IPS-NIHi11 (cell line): Measurements from ENCODE around the gene HPSE2.
"Not testable (repeated sequence)": the region's sequence is repeated elsewhere in the genome, so short reads cannot be mapped to it uniquely, and the experiment has no call there.

Experiments
- DNase-seq: peaks from one replicate; pipeline ENCODE4 v3.0.0; 2012; ENCODE audit warnings: mixed read lengths, low spot score

Gene HPSE2

DNA sequence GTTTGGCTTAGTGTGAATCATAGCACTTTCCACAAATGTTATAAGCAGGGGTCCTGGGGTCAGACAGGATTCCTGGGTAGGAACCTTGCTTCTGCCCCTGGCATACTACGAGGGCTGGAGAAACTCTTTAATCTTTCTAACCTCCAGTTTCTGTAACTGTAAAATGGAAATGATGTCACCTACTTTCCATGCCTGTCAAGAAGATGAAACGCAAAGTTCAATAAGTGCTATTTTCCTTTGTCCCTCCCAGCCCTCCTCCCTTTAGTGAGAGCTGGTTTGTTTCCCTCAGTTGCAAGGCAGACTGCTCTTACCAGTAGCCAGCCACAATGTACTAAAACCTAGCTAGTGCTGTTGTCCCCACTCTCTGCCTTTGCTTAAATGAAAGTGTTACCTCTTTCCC lies 671.8 kb downstream of the HPSE2 start:
- DNase-seq = no peak

DNA sequence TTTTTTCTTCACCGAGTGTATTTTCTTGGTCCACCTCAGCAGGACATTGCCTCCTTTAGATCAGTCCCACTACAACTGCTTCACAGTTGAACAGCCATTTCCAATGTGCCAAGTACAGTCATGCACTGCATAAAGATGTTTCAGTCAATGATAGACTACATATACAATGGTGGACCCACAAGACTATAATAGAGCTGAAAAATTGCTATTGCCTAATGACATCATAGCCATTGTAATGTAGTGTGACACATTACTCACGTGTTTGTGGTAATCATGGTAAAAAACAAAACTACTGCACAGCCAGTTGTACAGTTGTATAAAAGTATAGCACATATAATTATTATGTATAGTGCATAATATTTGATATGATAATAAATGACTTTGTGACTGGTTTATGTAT lies 675.1 kb downstream of the HPSE2 start:
- DNase-seq = no peak

DNA sequence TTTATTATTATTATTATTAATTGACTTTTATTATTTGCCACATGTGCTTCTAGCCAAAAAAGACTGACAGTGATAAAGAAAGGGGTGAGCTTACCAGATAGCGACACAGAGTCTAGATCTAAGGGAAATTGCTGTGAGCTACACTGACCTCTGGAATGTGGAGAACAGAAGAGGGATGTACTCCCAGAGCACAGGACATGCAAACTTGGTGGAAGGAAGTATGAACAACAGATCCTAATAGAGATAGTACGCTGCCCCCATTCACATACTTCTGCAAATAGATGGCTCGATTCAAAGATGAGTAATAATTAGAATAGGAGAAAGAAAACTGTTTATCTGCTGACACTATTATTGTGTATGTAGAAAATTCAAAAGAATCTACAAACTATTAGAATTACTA lies 679.6 kb downstream of the HPSE2 start:
- no peak for DNase-seq

DNA sequence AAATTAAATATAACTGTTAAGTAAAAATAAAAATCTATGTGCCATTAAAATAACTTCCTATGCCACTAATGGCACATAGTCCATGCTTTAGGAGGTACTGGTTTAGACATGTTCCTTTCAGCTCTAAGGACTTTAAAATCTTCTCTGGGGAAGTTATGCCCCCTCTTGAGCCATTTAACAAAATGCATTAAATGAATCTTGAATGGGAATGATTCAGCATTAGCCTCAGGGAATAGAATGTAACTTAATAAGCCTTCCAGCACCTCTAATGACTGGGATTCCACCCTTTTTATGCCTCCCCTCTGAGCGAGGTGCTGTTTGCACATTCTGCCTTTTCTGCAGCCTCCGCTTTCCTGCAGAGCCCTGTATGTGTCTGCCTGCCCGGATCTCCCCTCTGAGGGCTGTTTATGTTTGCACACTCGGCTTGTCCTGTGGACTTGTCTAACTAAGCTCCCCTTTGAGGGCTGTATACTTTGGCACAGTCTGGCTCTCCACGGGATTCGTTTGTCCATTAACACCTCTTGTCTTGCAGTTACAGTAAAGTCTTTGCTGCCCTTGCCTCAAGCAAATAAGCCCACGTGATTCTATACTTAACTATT lies 680.5 kb downstream of the HPSE2 start:
- no peak for DNase-seq

DNA sequence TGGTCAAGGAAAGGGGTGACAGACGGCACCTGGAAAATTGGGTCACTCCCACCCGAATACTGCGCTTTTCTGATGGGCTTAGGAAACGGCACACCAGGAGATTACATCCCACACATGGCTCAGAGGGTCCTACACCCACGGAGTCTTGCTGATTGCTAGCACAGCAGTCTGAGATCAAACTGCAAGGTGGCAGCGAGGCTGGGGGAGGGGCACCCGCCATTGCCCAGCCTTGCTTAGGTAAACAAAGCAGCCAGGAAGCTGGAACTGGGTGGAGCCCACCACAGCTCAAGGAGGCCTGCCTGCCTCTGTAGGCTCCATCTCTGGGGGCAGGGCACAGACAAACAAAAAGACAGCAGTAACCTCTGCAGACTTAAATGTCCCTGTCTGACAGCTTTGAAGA lies 694.1 kb downstream of the HPSE2 start:
- DNase-seq = not testable (repeated sequence)

DNA sequence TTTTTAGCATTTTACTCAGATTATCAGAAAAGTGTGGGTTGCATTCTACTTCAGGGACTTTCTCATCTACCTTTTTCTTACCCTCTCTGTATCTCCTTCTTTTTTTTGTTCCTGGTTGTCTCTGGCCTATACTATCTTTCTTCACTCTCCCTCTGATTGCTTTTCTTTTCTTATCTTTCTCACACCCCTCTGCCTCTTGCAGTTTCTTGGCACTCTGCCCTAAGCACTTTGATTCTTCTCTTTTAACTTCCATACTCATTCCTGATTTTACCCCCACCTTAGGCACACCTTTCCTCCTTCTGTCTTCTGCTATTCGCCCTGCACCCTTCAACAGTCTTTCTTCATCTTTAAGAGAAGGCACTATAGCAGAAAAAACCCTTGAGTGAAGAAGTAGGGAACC lies 696.1 kb downstream of the HPSE2 start:
- no peak for DNase-seq

DNA sequence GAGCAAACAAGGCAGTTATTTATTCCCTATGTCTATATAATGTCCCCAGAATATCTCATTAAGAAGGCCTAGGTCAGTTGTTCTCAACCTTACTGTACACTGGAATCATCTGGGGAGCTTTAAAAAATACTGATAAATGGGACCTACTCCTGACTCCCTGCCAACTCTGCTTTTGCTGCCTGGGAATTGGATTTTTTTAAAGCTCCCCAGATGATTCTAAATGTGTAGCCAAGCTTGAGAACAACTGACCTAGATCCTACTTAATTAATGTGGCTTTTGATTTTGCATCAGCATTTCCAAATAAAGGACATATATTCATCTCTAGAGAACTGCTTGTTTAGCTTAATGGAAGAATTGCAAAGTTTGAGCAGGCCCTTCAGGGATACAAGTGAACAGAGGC lies 697.2 kb downstream of the HPSE2 start:
- no peak for DNase-seq

DNA sequence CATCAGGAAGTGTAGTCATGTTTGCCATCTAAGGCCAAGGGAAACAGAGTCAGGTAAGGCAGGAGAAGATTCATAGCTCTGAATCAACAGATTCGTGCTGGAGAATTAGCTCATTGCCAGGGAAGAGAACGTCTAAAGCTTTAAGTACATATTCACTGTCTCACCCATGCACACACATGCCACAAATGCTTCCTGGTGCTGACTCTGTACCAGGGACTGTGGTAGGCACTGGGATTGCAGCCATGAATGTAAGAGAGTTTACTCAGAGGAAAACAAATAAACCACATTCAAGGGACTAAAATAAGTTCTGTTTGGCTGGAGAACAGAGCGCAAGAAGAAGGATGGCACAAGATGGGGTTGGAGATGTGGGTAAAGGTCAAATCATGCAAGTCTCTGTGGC lies 699.1 kb downstream of the HPSE2 start:
- DNase-seq = no peak

DNA sequence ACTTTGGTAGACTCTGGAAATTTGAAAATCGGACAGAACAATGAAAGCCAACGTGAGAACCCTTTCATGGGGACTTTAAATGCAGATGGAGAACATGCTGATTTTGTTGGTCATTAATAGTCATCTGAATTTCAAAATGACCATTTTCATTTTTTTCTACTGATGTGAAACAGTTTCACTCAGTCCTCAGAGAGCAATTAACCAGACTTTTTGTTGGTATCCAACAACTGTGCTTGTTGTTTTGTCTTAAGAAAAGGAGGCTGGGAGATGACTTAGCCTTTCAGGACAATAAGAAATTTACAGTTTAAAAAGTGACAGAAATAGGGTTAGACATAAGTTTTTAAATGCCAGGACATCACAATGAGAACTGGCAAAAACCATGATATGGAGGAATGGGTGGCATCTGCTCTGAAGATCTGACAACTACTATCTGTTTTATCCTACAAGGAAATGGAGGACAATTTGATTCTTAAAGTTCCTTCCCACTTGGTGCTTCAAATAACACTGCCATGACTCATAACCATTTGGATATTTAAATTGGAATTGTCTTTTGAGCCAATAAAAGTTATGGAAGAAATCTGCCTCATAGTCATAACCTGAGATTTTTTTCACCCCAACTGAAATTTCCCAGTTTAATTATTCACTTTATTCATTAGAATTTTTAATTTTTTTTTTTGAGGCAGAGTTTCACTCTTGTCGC lies 701.8 kb downstream of the HPSE2 start:
- DNase-seq = no peak

DNA sequence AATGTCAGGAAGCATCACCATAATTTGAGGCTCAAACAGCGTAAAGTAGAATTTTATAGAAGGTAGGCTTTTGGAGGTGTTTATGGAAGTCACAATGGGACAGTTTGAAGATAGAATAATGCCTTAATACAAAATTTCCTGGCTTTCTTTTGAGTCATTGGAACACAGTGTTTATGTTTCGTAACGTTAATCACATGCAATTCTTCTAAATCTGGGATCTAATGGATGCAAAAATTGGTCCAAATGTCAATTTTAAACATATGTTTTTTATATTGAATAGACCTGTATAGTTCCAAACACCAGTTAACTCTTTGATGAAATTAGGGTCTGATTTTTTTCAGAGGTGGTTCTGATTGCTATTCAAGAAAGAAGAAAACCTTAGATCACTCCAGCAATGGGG lies 702.4 kb downstream of the HPSE2 start:
- DNase-seq = no peak

DNA sequence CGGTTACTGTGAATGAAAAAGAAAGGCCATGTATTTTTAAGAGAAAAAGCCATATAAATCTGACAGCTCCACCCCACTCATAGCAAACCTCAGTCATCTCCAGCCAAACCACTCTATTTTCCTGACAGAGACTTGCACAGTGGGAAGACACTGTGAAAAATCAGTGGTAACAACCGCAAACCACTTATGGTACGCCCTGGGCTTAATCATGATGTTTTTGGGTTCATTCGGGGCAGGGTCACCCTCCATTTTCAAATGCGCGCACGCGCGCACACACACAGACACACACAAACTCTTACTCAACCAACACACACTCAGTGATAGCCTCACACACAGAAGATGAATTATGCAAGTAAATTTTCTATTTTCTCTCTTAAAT lies 706.9 kb downstream of the HPSE2 start:
- DNase-seq = no peak

DNA sequence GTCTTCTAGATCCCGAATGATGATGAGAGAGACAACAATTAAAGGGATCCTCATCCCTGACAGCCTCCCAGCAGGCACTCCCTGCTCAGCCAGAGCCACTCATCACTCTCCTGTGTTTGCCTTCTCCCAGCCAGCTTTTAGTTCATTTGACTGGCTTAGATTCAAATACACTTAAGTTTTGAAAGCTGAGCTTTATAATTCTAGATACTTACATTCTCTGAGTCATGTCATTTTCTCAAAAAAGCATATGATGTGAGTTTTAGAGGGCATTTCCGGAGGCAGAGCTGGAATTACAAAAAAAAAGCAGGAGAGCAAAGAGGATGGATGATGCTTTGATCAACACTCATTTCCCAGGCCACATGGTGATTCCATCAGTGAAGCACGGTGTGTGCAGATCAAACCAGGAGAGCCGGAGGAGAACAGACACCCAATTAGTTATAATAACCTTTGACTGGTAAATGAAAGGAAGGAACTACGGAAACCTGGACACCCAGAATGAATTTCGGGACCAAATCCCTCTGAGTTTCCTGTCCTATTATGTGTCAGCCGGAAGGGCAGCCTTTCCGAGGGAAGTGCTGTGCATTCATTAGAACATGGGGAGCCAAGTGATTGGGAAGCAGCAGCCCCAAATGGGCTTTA lies 707.4 kb downstream of the HPSE2 start:
- DNase-seq = no peak

DNA sequence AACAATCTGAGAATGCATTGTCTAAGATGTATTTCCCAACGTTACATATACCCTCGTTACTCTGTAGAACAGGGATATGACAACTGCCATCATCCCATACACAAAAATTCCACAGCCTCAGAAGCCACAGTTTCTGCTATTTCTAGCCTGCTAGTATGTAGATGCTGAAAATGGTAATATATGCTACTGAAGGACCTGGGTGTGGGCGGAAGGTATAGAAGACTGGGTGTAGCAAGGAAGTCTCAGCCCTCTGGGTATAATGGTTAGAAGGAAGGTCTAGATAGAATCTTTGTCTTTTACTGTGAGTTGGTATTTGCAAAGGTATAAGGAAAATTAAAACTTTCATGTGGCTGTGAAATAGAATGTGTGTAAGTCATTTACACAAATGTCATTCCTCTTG lies 709.7 kb downstream of the HPSE2 start:
- no peak for DNase-seq

DNA sequence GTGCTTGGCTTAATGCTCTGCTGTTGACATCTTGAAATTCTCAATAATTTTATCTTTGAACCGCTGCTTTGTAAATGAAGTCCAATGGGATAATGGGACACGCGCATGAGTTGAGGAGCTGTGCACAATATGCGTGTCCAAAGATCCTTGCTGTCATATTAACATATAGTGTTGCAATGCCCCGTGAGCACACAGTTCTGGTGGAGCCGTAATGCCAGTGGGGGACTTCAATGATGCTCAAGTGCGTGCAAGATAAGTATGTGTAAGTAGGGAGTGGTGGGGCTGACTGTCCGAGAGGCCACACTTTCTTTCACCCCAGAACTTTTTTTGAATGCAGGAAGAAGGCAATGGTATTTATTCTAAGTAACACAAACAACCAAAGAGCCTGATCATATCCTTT lies 711.5 kb downstream of the HPSE2 start:
- no peak for DNase-seq

DNA sequence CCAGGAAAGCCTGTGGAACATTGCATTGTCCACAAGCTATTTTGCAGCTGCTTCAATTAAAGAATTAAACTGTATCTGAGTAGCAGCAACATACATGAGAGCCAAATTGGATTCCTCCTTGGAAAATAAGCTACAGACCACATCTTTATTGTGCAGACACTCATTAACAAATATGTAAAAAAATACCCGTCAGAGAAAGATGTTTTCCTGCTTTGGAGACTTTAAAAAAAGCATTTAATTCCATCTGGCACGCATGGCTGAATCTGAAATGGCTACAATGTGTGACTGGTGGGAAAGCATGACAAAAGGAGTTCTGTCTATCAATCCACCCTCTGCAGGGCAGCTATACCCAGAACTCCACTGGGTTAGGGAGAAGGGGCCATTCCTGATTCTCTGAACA lies 715.8 kb downstream of the HPSE2 start:
- no peak for DNase-seq

DNA sequence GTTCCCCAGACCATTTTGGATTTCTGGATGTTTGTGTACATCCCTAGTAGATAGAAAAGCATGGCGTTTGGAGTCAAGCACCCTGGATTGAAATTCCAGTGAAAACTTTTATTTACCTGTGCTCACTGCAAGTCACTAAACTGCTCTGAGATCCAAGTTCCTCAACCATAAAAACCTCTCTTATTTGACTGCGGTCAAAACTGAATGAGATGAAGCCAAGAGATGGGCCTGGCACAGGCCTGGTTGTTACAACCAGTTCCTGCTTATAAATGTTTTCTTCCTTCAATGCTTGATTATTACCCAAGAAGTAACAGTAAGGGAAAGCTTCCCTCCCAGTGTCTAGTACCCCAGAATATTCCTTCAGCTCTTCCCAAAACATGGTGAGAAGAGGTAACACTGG lies 718.0 kb downstream of the HPSE2 start:
- DNase-seq = no peak

DNA sequence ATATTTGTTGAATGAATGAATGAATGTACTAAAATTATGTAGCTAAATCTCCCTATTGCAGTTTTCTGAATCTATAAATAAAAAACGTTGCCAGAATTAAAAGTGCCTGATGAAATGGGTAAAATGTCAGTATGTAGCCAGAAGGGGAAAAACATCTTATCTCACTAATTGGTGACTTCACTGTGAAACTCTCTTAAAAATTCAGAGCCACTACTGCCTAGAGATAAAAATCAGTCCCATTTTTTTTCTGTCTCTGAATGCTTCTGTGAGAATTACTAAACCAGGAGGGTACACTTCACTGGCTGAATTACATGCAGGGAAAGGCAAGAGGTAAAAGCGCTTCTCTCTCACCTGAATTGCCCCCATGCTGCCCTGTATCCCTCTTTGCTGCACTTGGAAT lies 719.3 kb downstream of the HPSE2 start:
- no peak for DNase-seq

DNA sequence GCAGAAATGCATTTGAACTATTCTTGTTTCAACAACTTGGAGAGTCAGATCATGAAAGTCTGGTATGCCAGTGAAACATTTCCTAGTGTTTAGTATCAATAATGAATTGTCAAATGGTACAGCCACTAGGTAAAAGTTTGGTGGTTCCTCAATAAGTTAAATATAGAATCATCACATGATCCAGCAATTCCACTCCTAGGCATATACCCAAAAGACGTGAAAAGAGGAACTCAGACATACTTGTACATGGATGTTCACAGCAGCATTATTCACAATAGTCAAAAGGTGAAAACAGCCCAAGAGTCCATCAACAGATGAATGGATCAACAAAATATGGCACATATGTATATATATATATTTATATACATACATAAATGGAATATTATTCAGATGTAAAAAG lies 721.9 kb downstream of the HPSE2 start:
- no peak for DNase-seq

DNA sequence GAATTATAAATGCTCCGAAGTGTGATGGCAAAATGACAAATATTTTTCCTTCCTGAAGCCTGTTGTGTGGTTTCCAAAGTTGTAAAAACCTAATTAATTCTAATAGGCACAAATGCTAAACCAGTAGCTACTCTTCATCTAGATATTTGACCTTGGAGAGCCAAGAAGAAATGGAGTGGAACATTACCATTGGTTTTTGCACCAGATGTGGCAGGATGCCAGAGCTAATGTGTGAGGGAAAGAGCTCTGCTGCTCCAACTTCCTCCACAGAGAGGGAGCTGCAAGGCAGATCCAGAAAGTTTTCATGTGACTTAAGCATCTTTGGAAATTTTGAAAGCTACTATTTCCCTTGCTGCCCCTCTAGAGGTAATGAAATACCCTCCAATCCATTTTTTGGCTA lies 723.8 kb downstream of the HPSE2 start:
- no peak for DNase-seq

DNA sequence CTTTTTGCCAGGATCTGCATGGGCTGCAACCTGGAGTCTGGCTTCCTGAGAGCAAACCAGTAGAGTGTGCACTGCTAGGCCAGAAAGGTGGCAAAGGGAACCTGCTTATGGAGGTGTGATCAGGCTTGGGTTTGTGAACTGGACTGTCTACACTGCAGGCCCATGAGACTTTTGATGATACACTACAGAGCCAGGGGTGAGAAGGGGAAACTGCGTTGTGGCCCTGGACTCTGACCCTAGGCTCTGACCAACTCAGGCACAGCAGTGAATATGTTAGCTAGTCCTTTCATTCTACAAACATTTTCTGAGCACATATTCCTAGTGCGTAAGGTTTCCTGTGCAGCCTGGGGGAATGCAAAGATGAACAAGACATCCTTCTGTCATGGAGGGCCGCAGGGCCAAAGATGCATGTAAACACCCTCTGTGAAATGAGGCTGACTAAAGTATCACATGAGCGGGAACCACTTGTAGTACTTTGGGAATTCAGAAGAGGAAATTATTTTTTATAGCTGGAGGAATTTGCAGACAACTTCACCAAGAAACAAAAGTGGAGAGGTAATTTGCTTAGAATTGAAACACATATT lies 725.1 kb downstream of the HPSE2 start:
- DNase-seq = no peak

DNA sequence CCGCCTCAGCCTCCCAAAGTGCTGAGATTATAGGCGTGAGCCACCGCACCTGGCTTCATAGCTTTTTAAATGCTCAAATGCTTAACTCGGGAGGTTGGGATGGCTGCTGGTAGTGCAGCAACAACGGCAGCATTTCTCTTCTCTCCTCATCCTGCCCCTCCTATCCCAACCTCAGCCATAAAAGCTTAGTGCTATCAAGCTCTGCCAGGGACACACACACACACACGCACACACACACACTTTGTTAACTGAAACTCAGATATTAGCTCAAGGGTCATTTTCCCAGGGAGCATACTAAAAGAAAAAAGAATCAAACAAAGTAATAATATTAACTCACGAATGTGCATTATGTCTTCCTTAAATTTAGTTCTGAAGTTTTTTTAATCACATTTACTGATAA lies 725.9 kb downstream of the HPSE2 start:
- DNase-seq = no peak

DNA sequence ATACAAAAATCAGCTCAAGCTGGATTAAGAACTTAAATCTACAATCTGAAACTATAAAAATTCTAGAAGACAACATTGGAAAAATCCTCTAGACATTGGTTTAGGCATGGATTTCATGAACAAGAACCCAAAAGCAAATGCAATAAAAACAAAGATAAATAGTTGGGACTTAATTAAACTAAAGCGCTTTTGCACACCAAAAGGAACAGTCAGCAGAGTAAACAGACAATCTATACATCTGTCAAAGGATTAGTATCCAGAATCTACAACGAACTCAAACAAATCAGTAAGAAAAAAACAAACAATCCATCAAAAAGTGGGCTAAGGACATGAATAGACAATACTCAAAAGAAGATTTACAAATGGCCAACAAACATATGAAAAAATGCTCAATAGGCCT lies 733.1 kb downstream of the HPSE2 start:
- DNase-seq = not testable (repeated sequence)

DNA sequence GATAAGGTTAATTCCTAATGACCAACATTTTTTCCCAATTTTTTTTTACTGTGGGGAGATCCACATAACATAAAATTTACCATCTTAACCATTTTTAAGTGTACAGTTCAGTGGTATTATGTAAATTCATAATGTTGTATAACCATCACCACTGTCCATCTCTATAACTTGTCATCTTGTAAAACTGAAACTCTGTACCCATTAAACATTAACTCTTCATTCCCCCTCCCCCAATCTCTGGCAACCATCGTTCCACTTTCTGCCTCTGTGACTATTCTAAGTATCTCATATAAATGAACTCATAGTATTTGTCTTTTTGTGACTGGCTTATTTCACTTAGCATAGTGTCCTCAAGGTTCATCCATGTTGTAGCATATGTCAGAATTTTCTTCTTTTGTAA lies 742.9 kb downstream of the HPSE2 start:
- DNase-seq = no peak
